Trophoblast cell (in vitro differentiated cells and primary cell): ENCODE results near the gene CCDC24.

Source experiments
- DNase-seq, 2 donors: peaks; one replicate each; pipeline ENCODE4 v3.0.0-alpha.2; 2016
- H2AFZ ChIP-seq: 2 replicates; pipeline ENCODE4 v1.6.1; 2013; ENCODE audit warnings: low read length, moderate library complexity, mild to moderate bottlenecking; ENCODE audit not compliant: insufficient read depth, poor library complexity
- H2AK5ac ChIP-seq: 2 replicates; pipeline ENCODE4 v1.6.1; 2013; ENCODE audit warnings: mild to moderate bottlenecking, low read length
- H2BK120ac ChIP-seq: 2 replicates; pipeline ENCODE4 v1.6.1; 2013; ENCODE audit warnings: low read length, mild to moderate bottlenecking, moderate library complexity; ENCODE audit not compliant: insufficient read depth, poor library complexity
- H2BK12ac ChIP-seq: 2 replicates; pipeline ENCODE4 v1.6.1; 2013; ENCODE audit warnings: mild to moderate bottlenecking, low read length, moderate library complexity
- H2BK5ac ChIP-seq: 2 replicates; pipeline ENCODE4 v1.6.1; 2013; ENCODE audit warnings: low read length, low read depth, moderate library complexity, mild to moderate bottlenecking; ENCODE audit not compliant: poor library complexity
- H3K14ac ChIP-seq: 2 replicates; pipeline ENCODE4 v1.6.1; 2013; ENCODE audit warnings: mild to moderate bottlenecking, low read length
- H3K18ac ChIP-seq: 2 replicates; pipeline ENCODE4 v1.6.1; 2013; ENCODE audit warnings: mild to moderate bottlenecking, low read length
- H3K23ac ChIP-seq: 2 replicates; pipeline ENCODE4 v1.6.1; 2013; ENCODE audit warnings: low read length
- H3K27ac ChIP-seq: 2 replicates; pipeline ENCODE4 v1.5.1; 2013; ENCODE audit warnings: low read depth, mild to moderate bottlenecking, inconsistent platforms, low read length, moderate library complexity
- H3K27me3 ChIP-seq: 2 replicates; pipeline ENCODE4 v1.6.1; 2013; ENCODE audit warnings: inconsistent platforms, mild to moderate bottlenecking, low read length, moderate library complexity; ENCODE audit not compliant: insufficient read depth
- H3K36me3 ChIP-seq, 2 experiments: 1 replicate in 1 of 2; 2 replicates in 1 of 2; pipeline ENCODE4 v1.6.1; 2013; ENCODE audit warnings: low read length in 2 of 2, mild to moderate bottlenecking in 2 of 2, moderate library complexity in 1 of 2; ENCODE audit not compliant: insufficient read depth in 2 of 2, control insufficient read depth in 1 of 2
- H3K4ac ChIP-seq: 2 replicates; pipeline ENCODE4 v1.6.1; 2013; ENCODE audit warnings: low read depth, mild to moderate bottlenecking, low read length, moderate library complexity
- H3K4me1 ChIP-seq, 2 experiments: 1 replicate in 1 of 2; 2 replicates in 1 of 2; pipeline ENCODE4 v1.6.1; 2013; ENCODE audit warnings: low read length in 2 of 2, mild to moderate bottlenecking in 2 of 2, moderate library complexity in 1 of 2; ENCODE audit not compliant: insufficient read depth in 2 of 2, control insufficient read depth in 1 of 2
- H3K4me2 ChIP-seq: 2 replicates; pipeline ENCODE4 v1.6.1; 2013; ENCODE audit warnings: inconsistent platforms, mild to moderate bottlenecking, low read length, moderate library complexity
- H3K4me3 ChIP-seq: 2 replicates; pipeline ENCODE4 v1.5.1; 2013; ENCODE audit warnings: mild to moderate bottlenecking, low read depth, low read length, inconsistent platforms
- H3K79me1 ChIP-seq: one replicate; pipeline ENCODE4 v1.6.1; 2013; ENCODE audit warnings: low read length
- H3K79me2 ChIP-seq: 2 replicates; pipeline ENCODE4 v1.6.1; 2013; ENCODE audit warnings: low read length, mild to moderate bottlenecking; ENCODE audit not compliant: control insufficient read depth, insufficient read depth, poor library complexity
- H3K9ac ChIP-seq: 2 replicates; pipeline ENCODE4 v1.6.1; 2013; ENCODE audit warnings: mild to moderate bottlenecking, low read length
- H3K9me3 ChIP-seq: 2 replicates; pipeline ENCODE4 v1.6.1; 2013; ENCODE audit warnings: low read depth, mild to moderate bottlenecking, control low read depth, inconsistent platforms, low read length; ENCODE audit not compliant: insufficient read depth
- H4K12ac ChIP-seq: 2 replicates; pipeline ENCODE4 v1.6.1; 2013; ENCODE audit warnings: low read depth, mild to moderate bottlenecking, low read length, moderate library complexity
- H4K8ac ChIP-seq: 2 replicates; pipeline ENCODE4 v1.6.1; 2013; ENCODE audit warnings: low read depth, mild to moderate bottlenecking, low read length, moderate library complexity
- H4K91ac ChIP-seq: one replicate; pipeline ENCODE4 v1.6.1; 2013; ENCODE audit warnings: low read depth, mild to moderate bottlenecking, low read length, moderate library complexity
- WGBS: extraction: QIAGEN DNeasy Blood & Tissue Kit; methylation state at CpG from one replicate; pipeline ENCODE4 v1.1.7; 2013; ENCODE audit warnings: missing lambda C conversion rate; ENCODE audit not compliant: insufficient read length, insufficient coverage; ENCODE audit errors: extremely low coverage; 5-methylcytosine and 5-hydroxymethylcytosine counted together

The CCDC24 gene

DNA sequence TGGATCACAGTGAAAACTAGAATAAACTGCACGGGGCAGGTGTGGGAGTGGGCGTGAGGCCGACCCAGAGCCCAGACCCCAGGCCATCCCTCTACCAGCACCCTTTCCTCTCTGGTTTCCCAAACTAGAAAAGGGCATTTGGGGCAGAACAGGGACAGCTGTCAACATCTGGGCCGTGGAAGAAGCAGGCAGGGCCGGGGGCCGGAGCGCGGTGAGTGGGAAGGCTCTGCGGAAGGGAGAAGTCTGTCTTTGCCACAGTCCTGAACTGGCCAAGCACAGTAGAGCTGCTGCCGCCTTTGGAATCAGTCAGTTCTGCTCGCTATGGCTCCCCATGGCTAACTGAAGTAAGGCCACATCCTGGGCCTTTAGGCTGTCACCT is 6.6 kb downstream of the CCDC24 start:
- DNase-seq = no peak
- Histone ChIP-seq H2BK120ac (no peak overlapping the region), H3K9me3 (no peaks in the 10 kb centered on the region), H3K23ac (no peak overlapping the region), H4K91ac (no peak overlapping the region), H2AK5ac (no peak overlapping the region), H3K4me2 (no peak overlapping the region), H3K4me3 (no peak overlapping the region), H2AFZ (no peak overlapping the region), H3K79me2 (no peaks in the 10 kb centered on the region), H3K9ac (no peak overlapping the region), H3K4me1 (no peaks in the 10 kb centered on the region), H3K79me1 (no peaks in the 10 kb centered on the region), H3K27ac (no peak overlapping the region), H3K36me3 (no peaks in the 10 kb centered on the region), H2BK12ac (no peak overlapping the region), H3K14ac (no peak overlapping the region), H3K4ac (no peak overlapping the region), H4K8ac (no peak overlapping the region), H4K12ac (no peak overlapping the region), H3K18ac (no peak overlapping the region), H2BK5ac (no peak overlapping the region), H3K27me3 (no peaks in the 10 kb centered on the region)
- no CpG with 5 or more reads among the region's 11 CpGs for WGBS

DNA sequence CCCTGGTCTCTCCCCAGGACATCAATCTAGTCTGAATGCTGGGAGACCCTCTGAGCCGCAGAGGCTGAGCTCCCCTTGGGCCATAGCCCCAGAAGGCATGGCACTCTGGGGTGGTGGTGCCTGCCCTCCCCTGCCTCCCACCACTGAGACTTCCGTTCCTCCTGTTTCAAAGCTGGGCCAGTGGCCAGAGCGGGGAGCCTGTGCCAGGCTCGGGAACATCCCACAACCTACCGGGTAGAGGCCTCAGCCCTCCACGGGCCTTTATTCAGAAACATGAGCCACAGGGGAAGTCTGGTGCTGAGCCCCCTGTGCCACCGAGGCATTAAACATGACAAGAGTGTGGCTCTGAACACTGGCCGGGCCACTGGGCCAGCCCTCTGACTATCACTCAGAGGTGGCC is 8.1 kb downstream of the CCDC24 start:
- Histone ChIP-seq H3K23ac (no peak overlapping the region), H3K79me1 (no peaks in the 10 kb centered on the region), H2AFZ (no peak overlapping the region), H2BK12ac (no peak overlapping the region), H3K36me3 (no peaks in the 10 kb centered on the region), H3K9ac (no peak overlapping the region), H3K4me1 (no peaks in the 10 kb centered on the region), H3K4me2 (no peak overlapping the region), H3K4me3 (no peak overlapping the region), H2BK5ac (no peak overlapping the region), H3K4ac (no peak overlapping the region), H3K9me3 (no peaks in the 10 kb centered on the region), H3K27me3 (no peaks in the 10 kb centered on the region), H3K27ac (no peak overlapping the region), H4K8ac (no peak overlapping the region), H3K79me2 (no peaks in the 10 kb centered on the region), H4K12ac (no peak overlapping the region), H3K18ac (no peak overlapping the region), H4K91ac (no peak overlapping the region), H3K14ac (no peak overlapping the region), H2BK120ac (no peak overlapping the region), H2AK5ac (no peak overlapping the region)
- DNase-seq = no peak
- no CpG with 5 or more reads among the region's 8 CpGs for WGBS

GRCh38 chr1:44000122-44000665 is 8.8 kb downstream of the CCDC24 start:
- H3K4me2 ChIP-seq = no peak overlapping the region
- H3K79me1 ChIP-seq = no peaks in the 10 kb centered on the region
- no peaks in the 10 kb centered on the region for H3K36me3 ChIP-seq
- no peaks in the 10 kb centered on the region for H3K9me3 ChIP-seq
- no peak overlapping the region for H2BK12ac ChIP-seq
- no peak overlapping the region for H4K12ac ChIP-seq
- no peak overlapping the region for H2BK120ac ChIP-seq
- H3K14ac ChIP-seq = no peak overlapping the region
- H3K27ac ChIP-seq = no peak overlapping the region
- DNase-seq = no peak
- no peak overlapping the region for H2AK5ac ChIP-seq
- no peak overlapping the region for H3K23ac ChIP-seq
- no peak overlapping the region for H2BK5ac ChIP-seq
- no peak overlapping the region for H3K4me3 ChIP-seq
- H3K18ac ChIP-seq = no peak overlapping the region
- no peaks in the 10 kb centered on the region for H3K27me3 ChIP-seq
- no peak overlapping the region for H3K9ac ChIP-seq
- no CpG with 5 or more reads among the region's 8 CpGs for WGBS
- H2AFZ ChIP-seq = no peak overlapping the region
- H4K91ac ChIP-seq = no peak overlapping the region
- H3K4me1 ChIP-seq = no peaks in the 10 kb centered on the region
- no peak overlapping the region for H4K8ac ChIP-seq
- no peak overlapping the region for H3K4ac ChIP-seq
- no peaks in the 10 kb centered on the region for H3K79me2 ChIP-seq

DNA sequence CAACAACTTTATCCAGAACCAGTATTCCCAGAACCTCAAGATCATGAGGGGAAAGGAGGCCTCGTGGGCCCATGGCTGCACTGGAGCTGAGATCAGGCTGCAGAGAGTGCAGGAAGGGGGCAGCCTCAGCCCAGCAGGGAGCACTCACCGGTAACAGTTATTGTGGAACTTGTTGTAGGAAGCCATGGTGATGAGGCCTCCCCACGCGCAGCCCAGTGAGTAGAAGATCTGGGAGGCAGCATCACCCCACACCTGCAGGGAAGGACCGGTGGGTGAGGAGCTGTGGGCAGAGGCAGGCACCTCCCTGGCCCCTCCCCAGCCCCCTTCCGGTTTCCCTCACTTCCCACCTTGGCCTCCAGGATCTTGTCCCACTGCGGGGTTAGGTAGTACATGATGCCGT is 10.8 kb downstream of the CCDC24 start:
- no CpG with 5 or more reads among the region's 8 CpGs for WGBS
- Histone ChIP-seq H4K8ac (no peak overlapping the region), H2AK5ac (no peak overlapping the region), H3K18ac (no peak overlapping the region), H3K79me2 (no peaks in the 10 kb centered on the region), H3K27ac (no peak overlapping the region), H2BK120ac (no peak overlapping the region), H2AFZ (no peak overlapping the region), H3K14ac (no peak overlapping the region), H3K36me3 (no peaks in the 10 kb centered on the region), H3K27me3 (no peaks in the 10 kb centered on the region), H3K4me2 (no peak overlapping the region), H3K4ac (no peak overlapping the region), H3K4me1 (no peaks in the 10 kb centered on the region), H3K9me3 (no peaks in the 10 kb centered on the region), H2BK5ac (no peak overlapping the region), H2BK12ac (no peak overlapping the region), H3K4me3 (no peak overlapping the region), H4K91ac (no peak overlapping the region), H3K79me1 (no peaks in the 10 kb centered on the region), H3K9ac (no peak overlapping the region), H3K23ac (no peak overlapping the region), H4K12ac (no peak overlapping the region)
- no peak for DNase-seq
